HCEC 1CT (cell line): Measurements from ENCODE around the gene CYSRT1.

Source experiments
- DNase-seq: peaks from one replicate; pipeline ENCODE4 v3.0.0-alpha.2; 2017

CYSRT1 gene

DNA sequence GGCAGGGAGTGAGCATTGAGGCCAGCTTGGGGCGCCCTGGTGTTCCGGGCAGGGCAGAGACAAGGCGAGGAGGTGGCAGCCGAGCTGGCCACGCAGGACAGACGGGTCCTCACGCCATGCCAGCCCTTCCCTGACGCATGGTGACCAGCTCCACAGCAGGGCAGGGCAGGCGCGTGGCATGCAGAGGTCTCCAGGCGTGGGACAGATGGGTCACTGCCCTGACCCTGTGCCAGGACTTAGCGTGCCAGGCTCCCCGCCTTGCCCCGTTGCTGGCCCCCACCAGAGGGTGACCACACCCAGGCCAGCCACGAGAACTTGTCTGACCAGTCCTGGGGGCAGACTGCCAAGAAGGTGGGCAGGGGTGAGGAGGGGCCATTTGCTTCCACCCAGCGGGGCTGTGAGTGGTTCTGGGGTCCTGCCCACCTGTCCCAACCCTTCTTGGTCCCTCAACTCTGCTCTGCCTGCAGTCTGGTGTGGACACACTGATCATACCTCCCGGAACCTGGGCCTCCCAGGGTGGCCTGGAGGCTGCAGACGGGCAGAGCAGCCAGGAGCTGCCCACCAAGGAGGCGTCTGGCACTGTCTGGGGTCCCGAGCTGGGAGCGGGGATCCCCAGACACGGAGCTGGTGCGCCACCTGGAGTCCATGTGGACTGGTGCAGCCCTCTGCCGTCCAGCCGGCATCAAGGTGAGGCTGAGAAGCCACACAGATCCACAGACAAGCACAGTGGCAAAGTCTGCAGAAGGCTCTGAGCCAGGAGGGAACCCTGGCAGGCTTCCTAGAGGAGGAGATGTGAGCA lies 2.3 kb downstream of the CYSRT1 start, which contains the start of gene RNF224:
Gene RNF224, plus strand, starts transcription at position 449 of the 799 bp plus-strand sequence. CDS start 834 bp downstream, outside the sequence.
- peak; percentile 55 for DNase-seq

DNA sequence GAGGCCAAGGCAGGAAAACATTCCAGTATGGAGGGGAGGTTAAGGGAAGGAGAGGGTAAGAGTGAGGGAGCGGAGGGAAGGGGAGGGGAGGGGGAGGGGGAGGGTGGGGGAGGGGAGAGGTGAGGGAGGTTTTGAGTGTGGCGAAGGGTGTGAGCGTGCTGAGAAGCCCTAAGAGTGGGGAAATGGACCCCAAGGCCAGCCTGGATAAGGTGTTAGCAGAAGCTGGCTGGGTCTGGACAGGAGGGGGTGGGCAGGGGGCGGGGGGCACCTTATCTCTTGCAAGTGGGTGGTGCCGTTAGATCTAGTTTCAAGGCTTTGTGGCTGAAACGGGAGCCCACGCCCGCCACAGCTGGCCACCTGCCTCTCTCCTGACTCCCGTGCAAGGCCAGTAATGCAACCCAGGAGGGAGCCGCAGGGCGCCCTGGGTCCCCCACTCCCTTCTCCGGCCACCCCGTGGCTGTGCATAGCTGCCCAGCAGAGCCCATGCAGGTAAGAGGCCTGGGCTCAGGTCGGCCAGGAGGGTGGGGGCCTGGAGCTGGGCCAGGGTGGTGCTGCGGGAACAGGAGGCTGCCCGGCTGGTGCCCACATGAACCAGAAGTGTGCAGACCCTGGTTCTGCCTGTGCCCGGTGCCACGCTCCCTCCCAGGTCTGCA lies 3.0 kb downstream of the CYSRT1 start:
- DNase-seq: no peak

DNA sequence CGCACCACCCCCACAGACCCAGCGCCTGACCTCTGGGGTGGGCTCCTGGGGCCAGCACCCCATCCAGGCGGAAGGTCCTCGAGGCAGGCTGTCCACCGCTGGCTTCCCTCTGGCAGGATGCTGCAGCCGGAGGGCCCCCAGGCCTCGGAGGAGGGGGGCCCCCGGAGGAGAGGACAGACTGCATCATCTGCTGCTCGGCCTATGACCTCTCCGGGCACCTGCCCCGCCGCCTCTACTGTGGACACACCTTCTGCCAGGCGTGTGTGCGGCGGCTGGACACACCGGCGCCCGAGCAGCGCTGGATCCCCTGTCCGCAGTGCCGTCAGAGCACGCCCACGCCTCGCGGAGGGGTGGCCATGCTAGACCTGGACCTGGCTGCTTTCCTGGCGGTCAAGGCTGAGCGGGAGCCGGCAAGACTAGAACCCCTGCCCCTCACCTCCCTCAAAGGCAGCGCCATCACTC lies 3.6 kb downstream of the CYSRT1 start:
- no peak for DNase-seq

DNA sequence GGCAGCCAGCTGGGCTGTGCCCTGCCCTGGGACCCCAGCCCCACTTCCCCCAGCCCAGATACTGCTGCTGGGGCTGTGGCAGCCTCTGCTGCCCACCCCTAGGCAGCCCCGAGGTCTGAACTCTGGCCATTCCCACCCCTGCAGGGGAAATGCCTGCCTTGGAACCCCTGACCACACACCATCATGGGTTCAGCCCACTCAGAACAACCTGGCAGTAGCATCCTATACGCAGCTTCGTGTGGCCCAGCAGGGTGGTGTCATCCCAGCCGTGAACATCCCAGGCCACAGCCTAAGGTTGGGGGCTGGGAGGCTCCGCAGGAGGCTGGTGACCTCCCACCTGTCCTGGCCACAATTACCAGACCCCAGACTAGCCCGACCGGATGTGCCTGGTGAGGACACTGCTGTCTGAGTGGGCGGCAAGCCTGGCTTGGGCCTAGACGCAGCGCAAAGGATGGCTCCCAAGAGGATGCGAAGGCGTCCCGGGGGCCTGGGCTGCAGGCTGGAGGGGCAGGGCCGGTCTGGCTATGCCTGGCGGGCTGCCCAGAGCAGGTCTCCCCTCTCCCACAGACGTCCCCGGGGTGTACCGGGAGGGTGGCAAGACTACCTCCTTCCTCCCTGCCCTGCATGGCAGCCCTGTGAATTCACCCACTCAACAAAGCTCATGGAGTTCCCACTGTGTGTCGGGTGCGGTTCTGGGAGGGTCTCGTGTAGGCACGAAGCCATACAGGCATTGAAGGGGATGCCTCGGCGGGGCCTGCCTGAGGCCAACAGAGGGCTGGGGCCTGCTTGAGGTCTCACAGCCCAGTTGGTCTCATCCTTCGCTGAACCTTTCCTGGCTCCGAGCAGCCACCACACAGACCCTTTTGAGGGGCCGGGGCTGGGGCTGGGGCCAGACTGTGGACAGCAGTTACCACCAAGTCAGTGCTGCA lies 4.3 kb downstream of the CYSRT1 start:
- no peak for DNase-seq

DNA sequence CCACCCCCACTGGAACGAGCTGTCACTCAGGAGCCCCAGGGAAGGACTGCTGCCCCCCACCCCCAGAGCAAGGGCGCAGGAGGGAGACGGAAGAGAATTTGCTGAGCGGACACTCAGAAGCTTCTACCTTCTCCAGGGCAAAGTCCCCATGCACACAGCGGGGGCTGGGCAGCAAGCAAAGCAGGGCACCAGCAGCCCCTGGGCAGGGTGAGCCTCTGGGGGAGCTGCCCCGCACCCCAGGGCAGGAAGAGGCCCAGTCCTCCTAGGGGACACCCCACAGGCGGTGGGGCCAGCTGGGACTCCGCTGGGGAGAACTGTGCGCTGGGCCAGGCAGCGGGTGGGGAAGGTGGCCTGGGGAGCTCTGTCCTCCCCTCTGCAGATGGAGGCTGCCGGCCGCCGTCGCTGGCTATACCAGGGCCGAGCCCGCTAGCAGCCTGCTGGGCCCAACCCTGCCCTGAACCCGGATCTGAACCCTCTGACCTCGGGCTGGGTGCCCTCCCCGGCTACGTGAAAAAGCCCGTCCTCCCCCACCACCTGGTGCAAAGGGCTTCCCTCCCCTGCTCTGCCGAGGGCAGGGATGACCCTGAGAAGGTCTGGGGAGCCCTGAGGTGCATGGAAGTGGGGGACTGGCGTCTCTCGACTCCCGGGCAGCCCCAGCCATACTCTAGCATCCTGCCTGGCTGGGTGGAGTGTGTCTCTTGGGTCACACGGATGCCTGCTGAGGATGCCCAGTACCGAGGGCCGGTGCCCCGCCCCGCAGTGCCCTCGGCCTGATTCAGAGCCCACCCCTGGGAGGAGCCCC lies 5.1 kb downstream of the CYSRT1 start:
- DNase-seq: no peak

DNA sequence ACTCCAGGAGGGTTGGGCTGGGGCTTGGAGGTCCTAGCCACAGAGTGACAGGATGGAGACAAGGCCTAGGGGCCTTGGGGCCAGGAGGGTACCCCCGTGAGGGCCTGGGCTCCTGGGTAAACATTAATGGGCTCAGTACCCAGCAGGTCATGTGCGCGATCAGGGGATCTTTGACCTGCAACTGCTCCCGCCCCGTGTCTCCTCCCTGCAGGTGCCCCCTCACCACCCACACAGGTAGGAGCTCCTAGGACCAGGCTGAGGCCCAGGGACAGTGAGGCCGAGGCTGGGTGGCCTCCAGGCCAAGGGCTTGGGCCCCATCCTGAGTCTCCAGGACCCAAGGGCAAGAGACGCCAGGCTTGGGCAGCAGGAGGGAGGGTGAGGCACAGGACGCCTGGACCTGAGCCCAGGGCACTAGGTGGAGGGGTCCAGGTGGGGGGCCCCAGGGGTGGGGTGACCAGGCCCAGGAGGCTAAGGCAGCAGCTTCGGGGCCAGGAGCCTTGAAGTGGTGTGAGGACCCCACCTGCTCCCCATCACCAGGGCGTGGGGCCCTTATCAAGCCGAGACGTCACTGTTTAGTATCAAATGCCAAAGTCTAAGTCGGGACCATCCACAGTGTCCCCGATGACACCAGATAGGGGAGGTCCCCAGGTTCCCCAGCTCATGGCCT lies 5.9 kb downstream of the CYSRT1 start, which contains the start of gene SLC34A3:
Gene SLC34A3, plus strand, starts transcription at position 197 of the 667 bp plus-strand sequence. CDS start 802 bp downstream, outside the sequence.
- DNase-seq: no peak

DNA sequence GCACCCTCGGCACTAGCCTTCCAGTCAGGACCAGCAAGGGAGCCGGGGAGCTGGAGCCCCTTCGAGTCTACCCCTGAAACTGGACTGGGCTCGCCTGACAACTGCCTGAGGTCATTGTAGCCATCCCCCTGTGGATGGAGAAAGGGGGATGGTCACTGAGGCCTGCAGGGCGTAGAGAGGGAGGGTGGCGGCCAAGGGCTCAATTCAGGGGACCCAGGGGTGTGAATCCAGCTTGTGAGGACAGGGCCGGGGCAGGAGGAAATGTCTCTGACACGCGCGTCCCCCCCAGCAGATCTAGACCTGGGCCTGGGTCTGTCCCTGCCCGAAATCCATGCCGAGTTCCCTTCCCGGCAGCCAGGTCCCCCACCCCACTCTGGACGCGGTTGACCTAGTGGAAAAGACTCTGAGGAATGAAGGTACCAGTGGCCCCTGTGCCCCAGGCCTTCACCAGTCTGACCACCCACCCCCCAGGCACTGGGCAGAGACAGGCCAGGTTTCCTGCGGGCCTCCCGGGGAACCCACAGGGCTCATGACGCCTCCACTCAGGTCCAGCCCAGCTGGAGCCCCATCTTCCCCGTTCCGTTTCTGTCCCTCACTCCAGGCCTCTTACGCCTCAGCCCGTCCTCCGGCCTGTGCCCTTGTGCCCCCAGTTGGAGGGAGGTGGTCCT lies 6.5 kb downstream of the CYSRT1 start:
- DNase-seq: no peak

DNA sequence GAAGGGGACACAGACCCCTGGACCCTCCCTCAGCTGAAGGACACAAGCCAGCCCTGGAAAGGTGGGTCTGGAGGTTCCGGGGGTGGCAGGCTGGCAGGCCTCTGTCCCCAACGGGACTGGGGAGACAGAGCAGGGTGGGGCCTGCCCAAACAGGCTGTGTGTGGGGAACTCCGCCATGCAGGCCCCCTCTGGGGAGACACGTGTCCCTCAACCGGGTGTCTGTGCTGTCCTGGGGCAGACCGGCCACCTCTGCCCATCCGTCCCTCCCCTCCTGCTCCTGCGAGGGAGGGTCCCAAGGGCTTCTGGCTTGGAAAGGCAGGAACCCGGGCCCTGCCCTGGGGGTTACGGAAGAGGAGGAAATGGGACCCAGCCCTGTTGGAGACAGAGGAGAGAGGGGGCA lies 7.1 kb downstream of the CYSRT1 start:
- no peak for DNase-seq

DNA sequence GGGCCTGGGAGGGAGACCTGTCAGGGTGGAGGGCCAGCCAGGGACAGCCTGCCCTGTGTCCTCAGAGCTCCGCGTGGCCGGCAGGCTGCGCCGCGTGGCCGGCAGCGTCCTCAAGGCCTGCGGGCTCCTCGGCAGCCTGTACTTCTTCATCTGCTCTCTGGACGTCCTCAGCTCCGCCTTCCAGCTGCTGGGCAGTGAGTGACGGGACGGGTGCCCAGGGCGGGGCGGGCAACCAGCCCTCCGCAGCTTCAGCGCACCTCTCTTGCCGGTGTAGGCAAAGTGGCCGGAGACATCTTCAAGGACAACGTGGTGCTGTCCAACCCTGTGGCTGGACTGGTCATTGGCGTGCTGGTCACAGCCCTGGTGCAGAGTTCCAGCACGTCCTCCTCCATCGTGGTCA lies 7.5 kb downstream of the CYSRT1 start:
- DNase-seq: no peak

DNA sequence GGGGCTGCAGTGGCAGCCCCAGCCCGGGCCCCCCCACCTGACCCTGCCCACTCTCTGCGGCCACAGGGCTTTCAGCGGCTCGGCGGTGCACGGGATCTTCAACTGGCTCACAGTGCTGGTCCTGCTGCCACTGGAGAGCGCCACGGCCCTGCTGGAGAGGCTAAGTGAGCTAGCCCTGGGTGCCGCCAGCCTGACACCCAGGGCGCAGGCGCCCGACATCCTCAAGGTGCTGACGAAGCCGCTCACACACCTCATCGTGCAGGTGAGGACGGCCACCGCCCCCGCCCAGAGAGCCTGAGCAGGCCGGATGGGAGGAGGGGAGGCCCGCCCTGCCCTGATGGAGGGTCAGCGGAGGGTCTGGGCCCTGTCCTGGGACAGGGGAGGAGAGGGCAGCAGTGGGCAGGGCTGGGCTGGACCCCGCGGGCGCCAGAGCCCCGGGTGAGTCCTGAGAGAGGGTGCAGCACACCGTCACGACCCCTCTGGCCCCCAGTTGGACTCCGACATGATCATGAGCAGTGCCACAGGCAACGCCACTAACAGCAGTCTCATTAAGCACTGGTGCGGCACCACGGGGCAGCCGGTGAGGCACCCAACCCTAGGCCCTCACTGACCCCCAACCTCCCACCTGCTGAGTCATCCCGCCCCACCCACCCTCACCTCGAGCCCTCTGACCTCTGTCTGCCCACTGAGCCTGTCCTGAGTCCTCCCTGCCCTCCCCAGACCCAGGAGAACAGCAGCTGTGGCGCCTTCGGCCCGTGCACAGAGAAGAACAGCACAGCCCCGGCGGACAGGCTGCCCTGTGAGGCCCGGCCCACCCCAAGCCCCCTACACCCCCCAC lies 8.4 kb downstream of the CYSRT1 start:
- no peak for DNase-seq

DNA sequence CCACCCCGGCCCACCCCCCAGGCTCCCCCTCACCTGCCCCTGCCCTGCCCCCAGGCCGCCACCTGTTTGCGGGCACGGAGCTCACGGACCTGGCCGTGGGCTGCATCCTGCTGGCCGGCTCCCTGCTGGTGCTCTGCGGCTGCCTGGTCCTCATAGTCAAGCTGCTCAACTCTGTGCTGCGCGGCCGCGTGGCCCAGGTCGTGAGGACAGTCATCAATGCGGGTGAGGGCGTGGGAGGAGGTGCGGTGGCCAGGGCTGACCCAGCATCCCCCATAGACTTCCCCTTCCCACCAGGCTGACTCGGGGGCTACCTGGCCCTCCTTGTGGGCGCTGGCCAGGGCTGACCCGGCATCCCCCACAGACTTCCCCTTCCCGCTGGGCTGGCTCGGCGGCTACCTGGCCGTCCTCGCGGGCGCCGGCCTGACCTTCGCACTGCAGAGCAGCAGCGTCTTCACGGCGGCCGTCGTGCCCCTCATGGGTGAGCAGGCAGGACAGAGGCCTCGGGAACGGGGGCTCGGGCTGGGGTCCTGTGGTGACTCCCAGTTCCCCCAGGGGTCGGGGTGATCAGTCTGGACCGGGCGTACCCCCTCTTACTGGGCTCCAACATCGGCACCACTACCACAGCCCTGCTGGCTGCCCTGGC lies 9.2 kb downstream of the CYSRT1 start:
- no peak for DNase-seq

DNA sequence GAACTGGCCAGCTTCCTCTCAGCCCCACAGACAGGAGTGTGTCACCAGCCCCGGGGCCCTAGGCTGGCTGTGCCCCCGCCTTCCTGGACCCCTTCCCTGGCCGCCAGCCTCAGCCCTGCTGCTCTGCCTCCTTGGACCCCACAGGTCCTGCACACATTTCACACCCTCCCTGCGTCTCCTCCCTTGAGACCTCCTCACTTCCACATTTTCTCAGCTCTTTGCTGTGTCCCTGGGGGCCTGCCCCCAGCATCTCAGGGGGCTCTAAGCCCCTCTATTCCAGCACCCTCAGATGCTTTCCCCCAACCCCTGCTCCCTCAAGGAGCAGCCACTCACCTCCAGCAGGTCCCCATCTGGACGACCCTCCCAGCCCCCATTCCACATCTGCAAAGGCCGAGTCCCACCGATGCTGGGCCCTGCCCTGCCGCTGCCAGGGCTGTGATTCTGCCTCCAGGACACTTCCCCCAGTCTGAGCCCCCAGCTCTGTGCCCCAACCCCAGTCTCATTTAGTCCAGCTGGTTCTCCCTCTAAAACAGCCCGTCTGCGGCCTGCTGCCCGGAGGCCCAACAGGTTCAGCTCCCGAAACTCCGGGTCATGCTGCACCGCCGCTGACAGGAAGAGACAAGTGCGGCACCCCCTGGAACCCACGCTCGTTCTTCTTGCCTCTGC lies 9.9 kb downstream of the CYSRT1 start:
- DNase-seq: no peak

DNA sequence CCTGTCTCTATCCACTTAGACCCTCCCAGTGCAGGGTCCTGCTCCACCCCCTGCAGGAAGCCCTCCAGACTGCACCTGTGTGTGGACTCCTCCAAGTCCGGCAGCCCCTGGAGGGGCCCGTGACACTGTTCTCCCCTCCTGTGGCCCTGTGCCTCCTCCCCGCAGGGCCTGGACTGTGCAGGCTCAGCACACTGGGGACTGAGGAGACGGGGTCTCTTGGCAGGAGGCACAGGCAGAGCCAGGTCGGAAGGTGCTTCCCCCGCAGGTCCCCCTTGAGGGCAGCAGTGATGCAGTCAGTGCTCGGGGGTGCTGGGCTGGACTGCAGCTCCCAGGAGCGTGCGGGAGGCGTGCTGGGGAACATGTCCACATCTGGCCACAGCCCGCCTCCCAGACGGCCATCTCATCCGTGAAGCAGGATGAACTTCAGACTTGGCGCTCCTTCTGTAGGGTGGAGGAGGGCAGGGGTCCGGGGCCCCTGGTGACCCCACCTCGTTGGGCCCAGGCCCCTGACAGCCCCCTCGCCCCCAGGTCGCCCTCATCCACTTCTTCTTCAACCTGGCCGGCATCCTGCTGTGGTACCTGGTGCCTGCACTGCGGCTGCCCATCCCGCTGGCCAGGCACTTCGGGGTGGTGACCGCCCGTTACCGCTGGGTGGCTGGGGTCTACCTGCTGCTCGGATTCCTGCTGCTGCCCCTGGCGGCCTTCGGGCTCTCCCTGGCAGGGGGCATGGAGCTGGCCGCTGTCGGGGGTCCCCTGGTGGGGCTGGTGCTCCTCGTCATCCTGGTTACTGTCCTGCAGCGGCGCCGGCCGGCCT lies 10.7 kb downstream of the CYSRT1 start:
- DNase-seq: no peak

DNA sequence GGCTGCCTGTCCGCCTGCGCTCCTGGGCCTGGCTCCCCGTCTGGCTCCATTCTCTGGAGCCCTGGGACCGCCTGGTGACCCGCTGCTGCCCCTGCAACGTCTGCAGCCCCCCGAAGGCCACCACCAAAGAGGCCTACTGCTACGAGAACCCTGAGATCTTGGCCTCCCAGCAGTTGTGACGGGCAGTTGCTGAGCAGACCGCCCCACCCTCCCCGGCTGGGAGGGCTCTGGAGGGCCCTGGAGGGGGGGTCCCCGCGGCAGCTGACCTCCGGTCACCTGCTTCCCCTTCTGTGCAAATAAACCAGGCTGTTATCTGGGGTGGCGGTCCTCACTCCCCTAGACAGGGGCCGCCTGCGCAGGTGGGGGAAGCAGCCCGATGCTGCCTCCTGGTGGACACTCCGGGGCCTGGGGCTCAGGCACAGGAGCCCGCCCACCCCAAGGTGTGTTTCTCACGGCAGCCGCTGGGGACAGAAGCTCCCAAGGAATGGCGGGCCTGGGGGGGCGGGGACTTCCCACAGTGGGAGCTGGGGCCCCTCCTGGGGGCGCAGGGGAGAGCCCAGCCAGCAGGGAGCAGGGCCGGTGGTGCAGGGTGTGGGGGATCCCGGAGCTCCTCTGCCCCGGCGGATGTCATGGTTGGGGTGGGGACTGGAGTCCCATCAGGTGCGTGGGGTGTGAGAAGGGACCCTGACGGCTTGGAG lies 11.4 kb downstream of the CYSRT1 start:
- peak; percentile 60 for DNase-seq

DNA sequence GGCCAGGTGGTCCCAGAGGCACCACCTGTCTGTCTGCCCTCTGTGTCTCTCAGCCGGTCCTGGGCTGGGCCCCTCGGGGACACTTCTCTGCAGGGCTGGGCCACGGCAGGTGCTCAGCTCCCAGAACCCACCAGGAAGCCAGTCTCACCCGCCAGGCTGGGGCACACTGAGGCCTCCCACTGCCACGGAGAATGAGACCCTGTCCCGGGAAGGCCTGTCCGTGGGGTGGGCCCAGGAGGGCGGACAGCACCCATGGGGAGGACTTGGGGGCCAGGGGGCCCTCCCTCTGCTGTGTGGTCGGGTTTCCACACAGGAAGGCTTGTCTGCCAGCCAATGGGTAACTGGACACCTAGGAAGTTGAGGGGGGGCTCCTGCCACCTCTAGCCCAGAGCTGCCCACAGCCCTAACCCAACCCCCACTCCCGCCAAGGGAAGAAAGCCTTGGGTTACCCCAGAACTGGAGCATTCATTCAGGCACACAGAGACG lies 12.0 kb downstream of the CYSRT1 start:
- DNase-seq: no peak

DNA sequence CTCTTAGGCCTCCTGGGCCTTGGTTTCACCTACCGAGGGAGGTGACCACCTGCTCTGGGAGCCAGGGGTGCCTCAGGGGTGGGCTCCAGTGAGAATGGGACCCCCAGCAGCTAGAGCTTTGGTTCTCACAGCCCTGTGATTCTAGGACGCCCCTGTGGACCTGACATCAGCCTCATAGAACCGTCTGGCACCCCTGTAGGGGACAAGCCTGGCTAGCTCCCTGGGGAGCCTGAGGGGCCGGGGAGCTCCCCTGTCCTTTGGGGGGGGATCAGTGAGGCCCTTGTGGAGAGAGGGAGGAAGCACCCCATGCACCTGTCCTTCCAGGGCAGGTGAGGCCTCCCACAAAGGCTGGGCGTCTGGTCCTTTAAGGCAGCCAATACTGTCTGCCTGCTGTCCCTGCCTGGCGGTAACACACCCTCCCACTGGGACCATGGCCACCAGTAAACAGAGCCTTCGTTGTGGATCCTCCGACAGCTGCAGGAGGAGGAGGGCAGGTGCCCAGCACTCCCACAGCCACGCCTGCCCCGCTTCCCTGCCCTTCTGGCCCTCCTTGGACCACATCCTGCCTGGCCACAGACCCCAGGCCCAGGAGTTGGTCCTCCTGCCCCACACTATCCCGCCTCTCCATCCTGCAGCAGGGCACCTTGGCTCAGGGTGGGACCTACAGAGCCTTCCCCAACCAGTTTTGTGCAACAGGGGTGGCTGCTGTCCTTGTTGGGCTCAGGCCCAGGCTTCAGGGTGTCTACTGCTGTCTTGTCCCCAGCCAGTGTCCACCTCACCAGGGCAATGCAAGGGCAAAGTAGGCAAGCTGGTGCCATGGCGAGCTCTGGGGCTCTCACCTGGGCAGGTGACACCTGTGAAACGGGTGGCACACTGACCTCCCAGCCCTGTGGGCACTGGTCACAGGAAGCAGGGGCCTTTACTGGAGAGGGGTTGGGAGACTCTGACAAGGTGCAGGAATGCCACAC lies 13.1 kb downstream of the CYSRT1 start:
- DNase-seq: no peak
